Suprapubic skin (tissue), 4 donors: Measurements from ENCODE around the gene SERBP1. TPM values are rescaled to one million over a fixed set of nuclear protein-coding genes. Genes with fewer than 3 reads are reported as not detected.

Experiments
- DNase-seq, 2 donors: peaks; one replicate each; pipeline ENCODE4 v3.0.0-alpha.2; 2019; ENCODE audit warnings: low spot score in 2 of 2
- H3K27ac ChIP-seq: fragments of 200-600 bp; sonication (generic); one replicate; pipeline ENCODE4 v1.5.1; 2019
- H3K27me3 ChIP-seq: fragments of 200-600 bp; sonication (generic); one replicate; pipeline ENCODE4 v1.5.1; 2019
- H3K36me3 ChIP-seq: fragments of 200-600 bp; sonication (generic); one replicate; pipeline ENCODE4 v1.5.1; 2019
- H3K4me1 ChIP-seq: fragments of 200-600 bp; sonication (generic); one replicate; pipeline ENCODE4 v1.5.1; 2019
- H3K4me3 ChIP-seq: fragments of 200-600 bp; sonication (generic); one replicate; pipeline ENCODE4 v1.5.1; 2019; ENCODE audit warnings: mild to moderate bottlenecking
- H3K9me3 ChIP-seq: fragments of 200-600 bp; sonication (generic); one replicate; pipeline ENCODE4 v1.5.1; 2019
- CTCF ChIP-seq, 2 donors: fragments of 200-600 bp in 1 of 2; fragments of 450-650 bp in 1 of 2; sonication (generic) in 1 of 2; IDR thresholded peaks; one replicate each; pipeline ENCODE4 v1.5.1; 2016 to 2019; ENCODE audit warnings: antibody characterized with exemption in 2 of 2, mild to moderate bottlenecking in 1 of 2, moderate library complexity in 1 of 2
- EP300 ChIP-seq: sonication (generic); formaldehyde crosslinking; IDR thresholded peaks from one replicate; pipeline ENCODE4 v1.6.1; 2017; ENCODE audit warnings: antibody characterized with exemption
- POLR2A ChIP-seq, 2 donors: fragments of 450-650 bp; IDR thresholded peaks; one replicate each; pipeline ENCODE4 v1.6.1; 2017; ENCODE audit warnings: antibody characterized with exemption in 2 of 2, mild to moderate bottlenecking in 2 of 2, moderate library complexity in 2 of 2
- POLR2AphosphoS5 ChIP-seq, 3 donors: sonication (generic); formaldehyde crosslinking; IDR thresholded peaks; one replicate each; pipeline ENCODE4 v1.6.1; 2017; ENCODE audit warnings: antibody characterized with exemption in 3 of 3
- WGBS: methylation state at CpG from one replicate; pipeline ENCODE4 v1.1.5; 2018; 5-methylcytosine and 5-hydroxymethylcytosine counted together
- total RNA-seq, 4 donors: library from RNA; depleted of rRNA; stranded (reverse); fragments of >200 nt; gene quantifications; one replicate each; pipeline ENCODE4 v1.1.0, GENCODE V29; 2016

SERBP1 gene
- total RNA-seq, 4 donors from 2014 or later: 188 to 330 (median 233) TPM

DNA sequence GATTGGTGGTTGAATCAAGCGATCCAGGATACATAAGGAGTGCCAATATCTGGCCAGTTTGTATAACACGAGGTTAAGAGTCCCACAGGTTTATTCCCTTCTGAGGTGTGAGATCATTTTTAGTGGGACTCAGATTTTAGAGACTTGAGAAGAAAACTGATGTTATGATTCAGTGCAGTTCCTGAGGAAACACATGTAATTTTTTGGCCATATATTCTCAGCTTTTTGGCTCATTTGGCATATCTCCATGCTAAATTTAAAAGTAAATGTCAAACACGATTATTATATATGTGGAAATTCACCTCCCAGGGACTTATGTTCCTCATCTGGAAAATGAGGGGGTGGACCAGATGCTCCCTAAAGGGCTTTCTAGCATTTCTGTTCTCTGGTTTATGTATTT, 39.2 kb upstream of the SERBP1 start:
- Histone ChIP-seq H3K27ac (no peak overlapping the region), H3K36me3 (no peaks in the 10 kb centered on the region), H3K4me1 (peaks cover 15% of the 10 kb centered on the region), H3K9me3 (no peaks in the 10 kb centered on the region), H3K4me3 (no peak overlapping the region), H3K27me3 (no peaks in the 10 kb centered on the region)
- 57% methylated on average over 3 of the region's 3 CpGs for WGBS
- no peak for DNase-seq
- TF ChIP-seq CTCF (IDR thresholded peaks at IDR 0.05) (no peak), EP300 (no peak), POLR2A (IDR thresholded peaks at IDR 0.05) (no peak)

- no peak overlapping the region for H3K27ac ChIP-seq
- peaks cover 27% of the 10 kb centered on the region for H3K4me1 ChIP-seq
- 36% methylated on average over 4 of the region's 4 CpGs for WGBS
- no peaks in the 10 kb centered on the region for H3K36me3 ChIP-seq
- no peak for TF ChIP-seq POLR2AphosphoS5 (IDR thresholded peaks at IDR 0.05)
- TF ChIP-seq POLR2A (IDR thresholded peaks at IDR 0.05): no peak
- TF ChIP-seq EP300: no peak
- TF ChIP-seq CTCF (IDR thresholded peaks at IDR 0.05): no peak
- no peaks in the 10 kb centered on the region for H3K27me3 ChIP-seq
- DNase-seq: no peak
- no peak overlapping the region for H3K4me3 ChIP-seq
- H3K9me3 ChIP-seq: no peaks in the 10 kb centered on the region
Measured at GRCh38 chr1:67468066-67468718, 38.0 kb upstream of the SERBP1 start.

DNA sequence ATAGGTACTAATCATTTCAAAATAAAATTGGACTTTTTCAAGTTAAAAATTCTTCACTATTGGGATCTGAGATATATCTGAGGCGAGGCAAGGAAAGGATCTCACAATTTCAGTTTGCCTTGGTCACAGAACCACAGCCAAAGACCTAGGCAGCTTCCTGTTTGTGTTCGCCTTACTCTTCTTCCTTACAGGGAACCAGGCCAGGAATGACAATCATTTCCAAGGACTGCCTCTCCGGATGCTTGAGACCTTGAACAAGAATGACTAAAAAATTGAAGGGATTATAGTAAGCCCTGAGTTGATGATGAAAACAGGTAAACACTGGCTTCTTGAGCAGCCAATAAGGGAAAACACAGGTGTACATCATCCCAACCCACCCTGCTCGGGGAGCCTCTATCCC, 35.2 kb upstream of the SERBP1 start:
- no peak overlapping the region for H3K27ac ChIP-seq

DNA sequence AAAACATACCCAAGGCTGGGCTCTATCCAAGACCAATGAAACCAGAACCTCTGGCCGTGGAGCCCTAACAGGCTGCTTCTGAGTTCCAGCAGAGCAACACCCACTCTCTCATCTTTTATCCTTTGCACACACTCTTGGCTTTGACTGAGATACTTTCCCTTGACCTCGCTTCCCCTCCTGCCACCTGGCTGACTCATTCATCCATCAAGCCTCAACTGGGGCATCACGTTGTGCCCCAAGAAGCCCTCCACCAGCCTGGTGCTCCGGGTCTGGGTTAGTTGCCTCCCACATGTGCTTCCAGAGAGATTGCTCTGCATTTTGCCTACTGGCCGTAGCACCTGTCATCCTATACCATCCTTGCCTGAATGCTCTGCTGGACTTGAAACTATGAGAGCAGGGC, 34.5 kb upstream of the SERBP1 start:
- TF ChIP-seq POLR2AphosphoS5 (IDR thresholded peaks at IDR 0.05): no peak
- TF ChIP-seq CTCF (IDR thresholded peaks at IDR 0.05): no peak
- TF ChIP-seq EP300: no peak
- no peak for TF ChIP-seq POLR2A (IDR thresholded peaks at IDR 0.05)
- H3K4me3 ChIP-seq: no peak overlapping the region
- H3K27ac ChIP-seq: no peak overlapping the region
- no peaks in the 10 kb centered on the region for H3K36me3 ChIP-seq
- no peaks in the 10 kb centered on the region for H3K27me3 ChIP-seq
- no peaks in the 10 kb centered on the region for H3K9me3 ChIP-seq
- DNase-seq: no peak
- 74% methylated on average over 5 of the region's 5 CpGs for WGBS
- peaks cover 46% of the 10 kb centered on the region for H3K4me1 ChIP-seq

More for the DNA sequence above, 35.2 kb upstream of the SERBP1 start:
- H3K9me3 ChIP-seq: no peaks in the 10 kb centered on the region
- 58% methylated on average over 4 of the region's 4 CpGs for WGBS
- TF ChIP-seq POLR2A (IDR thresholded peaks at IDR 0.05): no peak
- TF ChIP-seq EP300: no peak
- no peak for TF ChIP-seq CTCF (IDR thresholded peaks at IDR 0.05)
- TF ChIP-seq POLR2AphosphoS5 (IDR thresholded peaks at IDR 0.05): no peak
- DNase-seq: no peak
- no peaks in the 10 kb centered on the region for H3K27me3 ChIP-seq
- H3K4me3 ChIP-seq: no peak overlapping the region
- H3K36me3 ChIP-seq: no peaks in the 10 kb centered on the region
- H3K4me1 ChIP-seq: peaks cover 46% of the 10 kb centered on the region

DNA sequence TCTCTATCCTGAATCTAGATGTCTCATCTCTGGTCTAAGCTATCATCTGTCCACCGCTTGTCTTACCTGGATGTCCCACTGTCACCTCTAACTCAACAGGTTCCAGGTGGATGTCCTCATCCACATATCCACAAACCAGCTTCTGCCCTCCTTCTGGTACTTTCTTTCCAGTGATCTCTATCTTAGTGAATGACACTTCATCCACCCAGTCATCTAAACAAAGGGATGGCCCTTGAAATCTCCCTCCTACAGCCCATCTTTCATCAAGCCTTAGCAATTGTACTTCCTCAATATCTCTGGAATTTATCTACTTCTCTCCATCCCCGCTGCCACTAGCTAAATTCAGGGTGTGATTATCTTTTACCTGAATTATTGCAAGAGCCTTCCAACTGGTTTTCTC, 33.9 kb upstream of the SERBP1 start:
- peak overlapping the region; percentile 7 for H3K27ac ChIP-seq
- H3K36me3 ChIP-seq: no peaks in the 10 kb centered on the region
- no peak for DNase-seq
- TF ChIP-seq POLR2AphosphoS5 (IDR thresholded peaks at IDR 0.05) (no peak), EP300 (no peak), CTCF (IDR thresholded peaks at IDR 0.05) (no peak), POLR2A (IDR thresholded peaks at IDR 0.05) (no peak)
- H3K27me3 ChIP-seq: no peaks in the 10 kb centered on the region
- H3K4me1 ChIP-seq: peaks cover 48% of the 10 kb centered on the region
- 79% methylated on average over 2 of the region's 2 CpGs for WGBS
- H3K9me3 ChIP-seq: no peaks in the 10 kb centered on the region
- H3K4me3 ChIP-seq: no peak overlapping the region
